HG03045 (cell line): ENCODE measurements around the gene PCSK2.

Experiments
- ATAC-seq: cut with Tn5 transposase; IDR thresholded peaks from one replicate; pipeline ENCODE4 v1.9.1; 2021; ENCODE audit warnings: mild to moderate bottlenecking, moderate library complexity; ENCODE audit not compliant: unreplicated experiment

PCSK2 gene

GRCh38 chr20:17524560-17524959 lies 297.7 kb downstream of the PCSK2 start:
- ATAC-seq = no peak

- no peak for ATAC-seq
These were observed 298.3 kb downstream of the PCSK2 start for GRCh38 chr20:17525132-17525531.

- no peak for ATAC-seq
These were observed 298.8 kb downstream of the PCSK2 start for GRCh38 chr20:17525650-17526049.

GRCh38 chr20:17529586-17529985 lies 302.7 kb downstream of the PCSK2 start:
- no peak for ATAC-seq

- ATAC-seq = no peak
These were observed 303.3 kb downstream of the PCSK2 start for GRCh38 chr20:17530153-17530552.

- no peak for ATAC-seq
These were observed 304.1 kb downstream of the PCSK2 start, which contains the start of gene BFSP1 for GRCh38 chr20:17530716-17531664. TSS of gene BFSP1 (minus strand) at chr20:17531379. CDS start at chr20:17531329, 50 bp downstream.

GRCh38 chr20:17531665-17532025 lies 304.8 kb downstream of the PCSK2 start:
- no peak for ATAC-seq

GRCh38 chr20:17533396-17533795 lies 306.6 kb downstream of the PCSK2 start:
- ATAC-seq = no peak

GRCh38 chr20:17534077-17534476 lies 307.2 kb downstream of the PCSK2 start:
- no peak for ATAC-seq
